GM12872 (cell line): Measurements from ENCODE around the gene CNTN5.

ENCODE experiments used
- CTCF ChIP-seq: IDR thresholded peaks from 3 replicates; pipeline ENCODE4 v1.5.1; 2011; ENCODE audit warnings: low read depth, mild to moderate bottlenecking, low read length, moderate library complexity; ENCODE audit not compliant: insufficient read depth

Gene CNTN5

GRCh38 chr11:100004541-100004940, 983.8 kb downstream of the CNTN5 start:
- TF ChIP-seq CTCF = no peak

- TF ChIP-seq CTCF = no peak
Measured at GRCh38 chr11:100008417-100008816, 987.7 kb downstream of the CNTN5 start.

GRCh38 chr11:100009728-100010127, 989.0 kb downstream of the CNTN5 start:
- TF ChIP-seq CTCF = no peak

GRCh38 chr11:100010393-100010792, 989.6 kb downstream of the CNTN5 start:
- TF ChIP-seq CTCF = peak; percentile 46

GRCh38 chr11:100011697-100012096, 990.9 kb downstream of the CNTN5 start:
- TF ChIP-seq CTCF = no peak

GRCh38 chr11:100013011-100013410, 992.3 kb downstream of the CNTN5 start:
- no peak for TF ChIP-seq CTCF

GRCh38 chr11:100031973-100032372, 1011.2 kb downstream of the CNTN5 start:
- no peak for TF ChIP-seq CTCF

GRCh38 chr11:100061006-100061405, 1040.3 kb downstream of the CNTN5 start:
- TF ChIP-seq CTCF = no peak
